ENCODE results near the gene C12orf76. TPM values are rescaled to one million over a fixed set of nuclear protein-coding genes. Genes with fewer than 3 reads are reported as not detected.

The C12orf76 gene
- total and polyA plus RNA-seq, 2 of the 13 experiments (the other 11 are each of a cell fraction or from before 2014, with no cell fraction given), result 15.8 to 38.4 TPM

- TF ChIP-seq ZBTB39 (CRISPR knock-in tag; IDR thresholded peaks at IDR 0.05), result no peak; the same call in 1 of the 2 replicates
- TF ChIP-seq PRDM4 (CRISPR knock-in tag; IDR thresholded peaks at IDR 0.05; ENCODE audit: borderline replicate concordance), result no peak
- TF ChIP-seq ZNF10 (CRISPR knock-in tag; IDR thresholded peaks at IDR 0.05; ENCODE audit: borderline replicate concordance, low read depth), result no peak
- TF ChIP-seq AHDC1 (CRISPR knock-in tag; IDR thresholded peaks at IDR 0.05; ENCODE audit: borderline replicate concordance), result no peak
- no peak for TF ChIP-seq ZNF674 (CRISPR knock-in tag; IDR thresholded peaks at IDR 0.05; ENCODE audit: low read depth)
- no peak for TF ChIP-seq ZNF3 (CRISPR knock-in tag; IDR thresholded peaks at IDR 0.05)
- peak; percentile 89 for TF ChIP-seq ARID3A (IDR thresholded peaks at IDR 0.05; ENCODE audit: low read depth, low read length)
- no peak for TF ChIP-seq KDM3A (CRISPR knock-in tag; IDR thresholded peaks at IDR 0.05; ENCODE audit: low read depth)
These were observed 42.9 kb upstream of the C12orf76 start (continued) for GRCh38 chr12:110091136-110091711.

Measured in HepG2 (cell line).